Astrocyte (in vitro differentiated cells and primary cell): ENCODE measurements around the gene MX2. TPM values are rescaled to one million over a fixed set of nuclear protein-coding genes. Genes with fewer than 3 reads are reported as not detected.

Source experiments
- DNase-seq: peaks from one replicate; pipeline ENCODE4 v3.0.0-alpha.2; 2010; ENCODE audit warnings: low read depth
- FAIRE-seq: peaks from 2 replicates; lab custom pipeline; 2011; peaks lifted over from hg19 to GRCh38; lab: Jason Lieb, UNC
- H2AFZ ChIP-seq: 2 replicates; pipeline ENCODE4 v1.6.0; 2012; ENCODE audit warnings: low read depth, low read length, inconsistent platforms
- H3K27ac ChIP-seq: 2 replicates; pipeline ENCODE4 v1.5.1; 2011; ENCODE audit warnings: low read depth, low read length, inconsistent platforms
- H3K27me3 ChIP-seq: 2 replicates; pipeline ENCODE4 v1.6.0; 2011; ENCODE audit warnings: low read length, inconsistent platforms; ENCODE audit not compliant: insufficient read depth
- H3K36me3 ChIP-seq: 2 replicates; pipeline ENCODE4 v1.5.1; 2011; ENCODE audit warnings: low read length, inconsistent platforms; ENCODE audit not compliant: insufficient read depth
- H3K4me1 ChIP-seq: 2 replicates; pipeline ENCODE4 v1.5.1; 2011; ENCODE audit warnings: low read length, inconsistent platforms; ENCODE audit not compliant: insufficient read depth
- H3K4me2 ChIP-seq: 2 replicates; pipeline ENCODE4 v1.6.0; 2012; ENCODE audit warnings: low read length, inconsistent platforms
- H3K4me3 ChIP-seq: 2 replicates; pipeline ENCODE4 v1.5.1; 2011; ENCODE audit warnings: low read depth, mild to moderate bottlenecking, low read length, inconsistent platforms; ENCODE audit not compliant: insufficient read depth
- H3K79me2 ChIP-seq: 2 replicates; pipeline ENCODE4 v1.6.0; 2012; ENCODE audit warnings: mild to moderate bottlenecking, low read length, inconsistent platforms; ENCODE audit not compliant: insufficient read depth
- H3K9ac ChIP-seq: 2 replicates; pipeline ENCODE4 v1.6.0; 2012; ENCODE audit warnings: mild to moderate bottlenecking, low read length, inconsistent platforms
- H3K9me3 ChIP-seq: 2 replicates; pipeline ENCODE4 v1.5.1; 2012; ENCODE audit warnings: low read depth, mild to moderate bottlenecking, low read length, inconsistent platforms; ENCODE audit not compliant: insufficient read depth
- H4K20me1 ChIP-seq: 2 replicates; pipeline ENCODE4 v1.6.0; 2012; ENCODE audit warnings: low read length, inconsistent platforms; ENCODE audit not compliant: insufficient read depth
- H3K27ac Mint-ChIP-seq: one replicate; pipeline ENCODE4 v1.8.0; 2021; ENCODE audit warnings: mild to moderate bottlenecking, mixed read lengths; ENCODE audit not compliant: unreplicated experiment
- H3K27me3 Mint-ChIP-seq: one replicate; pipeline ENCODE4 v1.8.0; 2021; ENCODE audit warnings: low read depth, mixed read lengths; ENCODE audit not compliant: unreplicated experiment
- H3K36me3 Mint-ChIP-seq: one replicate; pipeline ENCODE4 v1.8.0; 2021; ENCODE audit warnings: low read depth, mixed read lengths; ENCODE audit not compliant: unreplicated experiment
- H3K4me1 Mint-ChIP-seq: one replicate; pipeline ENCODE4 v1.8.0; 2021; ENCODE audit warnings: low read depth, mixed read lengths; ENCODE audit not compliant: unreplicated experiment
- H3K4me3 Mint-ChIP-seq: one replicate; pipeline ENCODE4 v1.8.0; 2021; ENCODE audit warnings: mild to moderate bottlenecking, moderate library complexity, mixed read lengths; ENCODE audit not compliant: unreplicated experiment
- H3K9me3 Mint-ChIP-seq: one replicate; pipeline ENCODE4 v1.8.0; 2021; ENCODE audit warnings: mild to moderate bottlenecking, mixed read lengths; ENCODE audit not compliant: unreplicated experiment
- CTCF ChIP-seq: IDR thresholded peaks from 2 replicates; pipeline ENCODE4 v1.5.1; 2011; ENCODE audit warnings: low read depth, mild to moderate bottlenecking, inconsistent platforms, low read length, moderate library complexity; ENCODE audit not compliant: insufficient read depth
- EZH2 ChIP-seq: IDR thresholded peaks from 2 replicates; pipeline ENCODE4 v1.6.1; 2012; ENCODE audit warnings: mild to moderate bottlenecking, low read length, inconsistent platforms; ENCODE audit not compliant: insufficient read depth
- total RNA-seq: library from RNA; stranded (reverse); gene quantifications from 2 replicates; pipeline ENCODE4 v1.2.1, GENCODE V29; 2021

Gene MX2
- total RNA-seq, 1 donor from 2014 or later, result 8.6 TPM

- peaks cover 10% of the 10 kb centered on the region for H3K27me3 ChIP-seq
- peaks cover 9% of the 10 kb centered on the region for H3K4me1 ChIP-seq
- H3K4me2 ChIP-seq, result no peak overlapping the region
- no peak overlapping the region for H3K4me3 ChIP-seq
- no peaks in the 10 kb centered on the region for H3K36me3 ChIP-seq
- Mint-ChIP-seq H3K9me3 (no peaks in the 10 kb centered on the region), H3K4me3 (peak overlapping the region; percentile 91), H3K4me1 (peaks cover 32% of the 10 kb centered on the region), H3K27ac (no peak overlapping the region), H3K36me3 (peaks cover 30% of the 10 kb centered on the region), H3K27me3 (peaks cover 2% of the 10 kb centered on the region)
- no peak overlapping the region for H3K9ac ChIP-seq
- no peaks in the 10 kb centered on the region for H3K79me2 ChIP-seq
- no peak overlapping the region for H2AFZ ChIP-seq
- H3K27ac ChIP-seq, result no peak overlapping the region
- no peak for TF ChIP-seq CTCF
- no peak for TF ChIP-seq EZH2
- DNase-seq (no peak), FAIRE-seq (no peak)
- no peaks in the 10 kb centered on the region for H3K9me3 ChIP-seq
- H4K20me1 ChIP-seq, result no peaks in the 10 kb centered on the region
Measured at GRCh38 chr21:41428847-41429246, 67.0 kb downstream of the MX2 start.

- DNase-seq, result no peak
- no peaks in the 10 kb centered on the region for H3K79me2 ChIP-seq
- FAIRE-seq, result no peak
- no peak overlapping the region for H2AFZ ChIP-seq
- no peak overlapping the region for H3K4me2 ChIP-seq
- H3K27ac ChIP-seq, result no peak overlapping the region
- Mint-ChIP-seq H3K4me1 (peaks cover 34% of the 10 kb centered on the region), H3K4me3 (peak overlapping the region; percentile 91), H3K36me3 (peaks cover 30% of the 10 kb centered on the region), H3K27ac (no peak overlapping the region), H3K27me3 (peaks cover 2% of the 10 kb centered on the region), H3K9me3 (no peaks in the 10 kb centered on the region)
- TF ChIP-seq CTCF (no peak), EZH2 (no peak)
- H3K4me3 ChIP-seq, result no peak overlapping the region
- H3K9ac ChIP-seq, result no peak overlapping the region
- H3K9me3 ChIP-seq, result no peaks in the 10 kb centered on the region
- peaks cover 10% of the 10 kb centered on the region for H3K27me3 ChIP-seq
- no peaks in the 10 kb centered on the region for H3K36me3 ChIP-seq
- no peaks in the 10 kb centered on the region for H4K20me1 ChIP-seq
- peaks cover 9% of the 10 kb centered on the region for H3K4me1 ChIP-seq
Measured at GRCh38 chr21:41429305-41429704, 67.5 kb downstream of the MX2 start.

- Histone ChIP-seq H3K9ac (no peak overlapping the region), H3K9me3 (no peaks in the 10 kb centered on the region), H3K27me3 (peaks cover 10% of the 10 kb centered on the region), H3K4me1 (peaks cover 9% of the 10 kb centered on the region), H3K4me2 (no peak overlapping the region), H3K79me2 (no peaks in the 10 kb centered on the region), H3K4me3 (no peak overlapping the region), H3K27ac (no peak overlapping the region), H4K20me1 (no peaks in the 10 kb centered on the region), H2AFZ (no peak overlapping the region), H3K36me3 (no peaks in the 10 kb centered on the region)
- H3K9me3 Mint-ChIP-seq, result no peaks in the 10 kb centered on the region
- peaks cover 2% of the 10 kb centered on the region for H3K27me3 Mint-ChIP-seq
- no peak overlapping the region for H3K27ac Mint-ChIP-seq
- H3K36me3 Mint-ChIP-seq, result peaks cover 32% of the 10 kb centered on the region
- peaks cover 35% of the 10 kb centered on the region for H3K4me1 Mint-ChIP-seq
- DNase-seq, result no peak
- no peak for FAIRE-seq
- TF ChIP-seq EZH2 (no peak), CTCF (no peak)
- peak overlapping the region; percentile 66 for H3K4me3 Mint-ChIP-seq
Measured at GRCh38 chr21:41429925-41430491, 68.2 kb downstream of the MX2 start.
